Mammary epithelial cell (primary cell): ENCODE measurements around the gene SLC16A3.

Source experiments
- CTCF ChIP-seq, 2 donors: IDR thresholded peaks in 1 of 2; conservative IDR thresholded peaks in 1 of 2; 2 replicates each; pipeline ENCODE4 v1.5.1; 2011 to 2012; ENCODE audit warnings: inconsistent platforms in 2 of 2, low read length in 2 of 2, mild to moderate bottlenecking in 2 of 2, control low read depth in 1 of 2, low read depth in 1 of 2; ENCODE audit not compliant: insufficient read depth in 1 of 2; ENCODE audit errors: extremely low read depth in 1 of 2
- EZH2 ChIP-seq: IDR thresholded peaks from 2 replicates; pipeline ENCODE4 v1.6.1; 2012; ENCODE audit warnings: low read length, inconsistent platforms, borderline replicate concordance

- TF ChIP-seq CTCF (conservative IDR thresholded peaks at IDR 0.05 in 1 of 2, IDR thresholded peaks at IDR 0.05 in 1 of 2; ENCODE audit: extremely low read depth in 1 of 2, insufficient read depth in 1 of 2, low read depth in 1 of 2, low read length in 2 of 2) (no peak), EZH2 (no peak)
Measured at GRCh38 chr17:82257473-82257872, 28.6 kb downstream of the SLC16A3 start.
